Spleen (tissue), 11 donors: ENCODE measurements around the gene DACT3. TPM values are rescaled to one million over a fixed set of nuclear protein-coding genes. Genes with fewer than 3 reads are reported as not detected.

Experiments used
- DNase-seq: peaks from one replicate; pipeline ENCODE4 v3.0.0-alpha.2; 2020
- H3K27ac ChIP-seq, 8 donors: fragments of 200-600 bp; sonication (generic) in 7 of 8; 1 replicate in 4 of 8; 2 replicates in 4 of 8; pipeline versions ENCODE4 v1.5.0 to v1.8.0; 2016 to 2021; ENCODE audit warnings: inconsistent platforms in 4 of 8, mild to moderate bottlenecking in 4 of 8, moderate library complexity in 1 of 8
- H3K27me3 ChIP-seq, 7 donors: fragments of 200-600 bp; sonication (generic) in 6 of 7; replicated peaks in 1 of 7; 1 replicate in 4 of 7; 2 replicates in 3 of 7; pipeline versions ENCODE4 v1.5.0 to v1.8.0; 2016 to 2021; ENCODE audit warnings: inconsistent platforms in 3 of 7, mild to moderate bottlenecking in 1 of 7
- H3K36me3 ChIP-seq, 6 donors: fragments of 200-600 bp; sonication (generic) in 5 of 6; 1 replicate in 4 of 6; 2 replicates in 2 of 6; pipeline versions ENCODE4 v1.5.0 to v1.8.0; 2016 to 2021; ENCODE audit warnings: inconsistent platforms in 2 of 6
- H3K4me1 ChIP-seq, 6 donors: fragments of 200-600 bp; sonication (generic) in 5 of 6; 1 replicate in 3 of 6; 2 replicates in 3 of 6; pipeline versions ENCODE4 v1.5.0 to v1.8.0; 2016 to 2021; ENCODE audit warnings: inconsistent platforms in 3 of 6
- H3K4me3 ChIP-seq, 8 donors: fragments of 200-600 bp; sonication (generic) in 7 of 8; 1 replicate in 4 of 8; 2 replicates in 4 of 8; pipeline versions ENCODE4 v1.5.0 to v1.8.0; 2016 to 2021; ENCODE audit warnings: inconsistent platforms in 4 of 8, mild to moderate bottlenecking in 4 of 8, moderate library complexity in 2 of 8
- H3K9me3 ChIP-seq, 8 donors: fragments of 200-600 bp; sonication (generic) in 7 of 8; 1 replicate in 4 of 8; 2 replicates in 4 of 8; pipeline versions ENCODE4 v1.5.0 to v1.8.0; 2016 to 2021; ENCODE audit warnings: inconsistent platforms in 4 of 8
- POLR2A ChIP-seq, 3 donors: fragments of 450-650 bp; IDR thresholded peaks; one replicate each; pipeline ENCODE4 v1.5.1; 2017; ENCODE audit warnings: antibody characterized with exemption in 3 of 3, mild to moderate bottlenecking in 1 of 3
- POLR2AphosphoS5 ChIP-seq, 3 donors: sonication (generic); formaldehyde crosslinking; IDR thresholded peaks; one replicate each; pipeline ENCODE4 v1.5.1; 2017; ENCODE audit warnings: antibody characterized with exemption in 3 of 3
- WGBS, 5 donors: extraction: QIAGEN DNeasy Blood & Tissue Kit in 3 of 5; methylation state at CpG; one replicate each; pipeline versions ENCODE4 v1.1.5 to v1.1.7; 2013 to 2018; 5-methylcytosine and 5-hydroxymethylcytosine counted together
- intact Hi-C: fragments of 100-400 bp; cut with DNase I; formaldehyde crosslinking; loops from one replicate; pipeline ENCODE4 v1.15.0; 2023; ENCODE audit warnings: low total_unique reads
- polyA plus RNA-seq, 3 donors: library from polyadenylated mRNA; stranded (reverse); fragments of 200-250 nt; gene quantifications; one replicate each; pipeline ENCODE4 v1.2.1, GENCODE V29; 2013
- total RNA-seq, 7 donors: library from RNA; depleted of rRNA in 3 of 7; stranded (reverse); fragments of >200 nt in 3 of 7; fragmentation: NEBNext Ultra II Directional in 4 of 7; extraction: Animal tissue kit (Norgen Biotek cat#: 25700) in 4 of 7; gene quantifications; one replicate each; pipeline versions ENCODE4 v1.1.0 to v1.2.1, GENCODE V29; 2016 to 2021
- TF ChIP-seq, protein P1 (sequence below), 11 experiments: fragments of 200-600 bp in 7 of 11; fragments of 450-650 bp in 4 of 11; sonication (generic) in 4 of 11; IDR thresholded peaks in 8 of 11; conservative IDR thresholded peaks in 3 of 11; 1 replicate in 7 of 11; 2 replicates in 4 of 11; pipeline versions ENCODE4 v1.4.0 to v1.8.0; 2016 to 2021; ENCODE audit warnings: antibody characterized with exemption in 11 of 11, inconsistent platforms in 4 of 11, mild to moderate bottlenecking in 1 of 11
- donor health status: healthy with polysubstance abuse.
- donor health status: DM: no; HTN: no; CAD: no; lungs with moderate emphysema.
- donor health status: DM: no; HTN: no; CAD: no.
- donor health status: Bipolar disorder and iron deficiency.
- donor health status: healthy.
- donor health status: DM: no; HTN: no; CAD: no.
- donor health status: DM: yes; HTN: yes; CAD: no.

The DACT3 gene
- total and polyA plus RNA-seq, 10 donors, result 1.6 to 10.4 (median 5.5) TPM

DNA sequence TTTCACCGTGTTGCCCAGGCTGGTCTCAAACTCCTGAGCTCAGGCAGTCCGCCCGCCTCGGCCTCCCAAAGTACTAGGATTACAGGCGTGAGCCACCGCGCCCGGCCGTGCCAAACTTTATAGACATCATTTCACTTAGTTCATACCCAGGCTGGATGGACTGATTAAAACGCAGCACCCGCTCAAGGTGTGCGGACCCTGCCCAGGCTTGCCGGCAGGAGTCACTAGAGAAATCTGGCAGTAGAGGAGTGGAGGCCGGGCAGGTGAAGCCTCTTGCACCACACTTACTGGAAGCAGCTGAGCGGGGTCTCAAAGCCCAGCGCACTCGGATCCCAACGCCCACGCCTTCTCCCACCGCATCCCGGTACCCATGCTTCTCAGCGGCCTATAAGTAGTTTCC lies 47.5 kb downstream of the DACT3 start:
- Histone ChIP-seq H3K4me3 (no peak overlapping the region), H3K27ac (no peak overlapping the region), H3K36me3 (peaks cover 0 to 25% (median 17%) of the 10 kb centered on the region in 6 donors), H3K9me3 (no peaks in the 10 kb centered on the region), H3K4me1 (peaks cover 30 to 95% (median 52%) of the 10 kb centered on the region in 6 donors), H3K27me3 (no peaks in the 10 kb centered on the region)
- intact Hi-C loops, result loop anchor here (5.0 kb wide), 1 partner anchor 49 kb away; the partner anchor contains the start of gene DACT3
- no peak for TF ChIP-seq POLR2AphosphoS5 (IDR thresholded peaks at IDR 0.05)
- TF ChIP-seq POLR2A (IDR thresholded peaks at IDR 0.05), result no peak
- TF ChIP-seq, protein P1, sequence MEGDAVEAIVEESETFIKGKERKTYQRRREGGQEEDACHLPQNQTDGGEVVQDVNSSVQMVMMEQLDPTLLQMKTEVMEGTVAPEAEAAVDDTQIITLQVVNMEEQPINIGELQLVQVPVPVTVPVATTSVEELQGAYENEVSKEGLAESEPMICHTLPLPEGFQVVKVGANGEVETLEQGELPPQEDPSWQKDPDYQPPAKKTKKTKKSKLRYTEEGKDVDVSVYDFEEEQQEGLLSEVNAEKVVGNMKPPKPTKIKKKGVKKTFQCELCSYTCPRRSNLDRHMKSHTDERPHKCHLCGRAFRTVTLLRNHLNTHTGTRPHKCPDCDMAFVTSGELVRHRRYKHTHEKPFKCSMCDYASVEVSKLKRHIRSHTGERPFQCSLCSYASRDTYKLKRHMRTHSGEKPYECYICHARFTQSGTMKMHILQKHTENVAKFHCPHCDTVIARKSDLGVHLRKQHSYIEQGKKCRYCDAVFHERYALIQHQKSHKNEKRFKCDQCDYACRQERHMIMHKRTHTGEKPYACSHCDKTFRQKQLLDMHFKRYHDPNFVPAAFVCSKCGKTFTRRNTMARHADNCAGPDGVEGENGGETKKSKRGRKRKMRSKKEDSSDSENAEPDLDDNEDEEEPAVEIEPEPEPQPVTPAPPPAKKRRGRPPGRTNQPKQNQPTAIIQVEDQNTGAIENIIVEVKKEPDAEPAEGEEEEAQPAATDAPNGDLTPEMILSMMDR (IDR thresholded peaks at IDR 0.05 in 8 of 11, conservative IDR thresholded peaks at IDR 0.05 in 3 of 11), result no peak
- WGBS, 5 donors, result 91 to 94% (median 92%) methylated on average over 21 to 22 of the region's 22 CpGs
- DNase-seq, result peak; percentile 59

DNA sequence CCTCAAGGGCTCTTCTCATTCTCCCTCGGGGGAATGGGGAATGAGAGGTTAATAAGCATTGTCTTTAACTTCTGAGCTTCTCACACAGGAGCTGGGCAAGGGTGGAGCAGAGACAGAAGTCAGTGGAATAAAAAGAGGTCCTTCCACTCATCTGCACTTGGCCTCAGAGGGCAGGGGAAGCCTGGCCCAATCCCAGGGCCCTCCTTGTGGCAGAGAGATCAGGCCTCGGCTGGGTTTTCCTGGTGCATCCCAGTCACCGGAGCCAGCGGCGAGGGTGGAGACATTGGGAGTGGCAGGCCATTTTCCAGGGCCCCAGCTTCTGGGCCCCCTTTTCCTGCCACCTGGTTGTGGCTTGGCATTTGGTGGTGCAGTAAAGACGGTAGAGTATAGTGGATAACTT lies 49.2 kb downstream of the DACT3 start:
- H3K27ac ChIP-seq, result peak overlapping the region in 7 of 8 donors; percentile 26 to 70 (median 57)
- no peak overlapping the region for H3K4me3 ChIP-seq
- intact Hi-C loops, result loop anchor here (5.0 kb wide), 1 partner anchor 51 kb away; the partner anchor contains the start of gene DACT3
- H3K36me3 ChIP-seq, result peaks cover 4 to 42% (median 34%) of the 10 kb centered on the region in 6 donors
- no peaks in the 10 kb centered on the region for H3K27me3 ChIP-seq
- H3K9me3 ChIP-seq, result no peaks in the 10 kb centered on the region
- H3K4me1 ChIP-seq, result peaks cover 22 to 78% (median 37%) of the 10 kb centered on the region in 6 donors
- WGBS, 5 donors, result 34 to 59% (median 53%) methylated on average over 6 of the region's 6 CpGs
- peak; percentile 72 for DNase-seq
- TF ChIP-seq POLR2AphosphoS5 (IDR thresholded peaks at IDR 0.05) (no peak), POLR2A (IDR thresholded peaks at IDR 0.05) (no peak)
- TF ChIP-seq, protein P1 (IDR thresholded peaks at IDR 0.05 in 8 of 11, conservative IDR thresholded peaks at IDR 0.05 in 3 of 11), result no peak

DNA sequence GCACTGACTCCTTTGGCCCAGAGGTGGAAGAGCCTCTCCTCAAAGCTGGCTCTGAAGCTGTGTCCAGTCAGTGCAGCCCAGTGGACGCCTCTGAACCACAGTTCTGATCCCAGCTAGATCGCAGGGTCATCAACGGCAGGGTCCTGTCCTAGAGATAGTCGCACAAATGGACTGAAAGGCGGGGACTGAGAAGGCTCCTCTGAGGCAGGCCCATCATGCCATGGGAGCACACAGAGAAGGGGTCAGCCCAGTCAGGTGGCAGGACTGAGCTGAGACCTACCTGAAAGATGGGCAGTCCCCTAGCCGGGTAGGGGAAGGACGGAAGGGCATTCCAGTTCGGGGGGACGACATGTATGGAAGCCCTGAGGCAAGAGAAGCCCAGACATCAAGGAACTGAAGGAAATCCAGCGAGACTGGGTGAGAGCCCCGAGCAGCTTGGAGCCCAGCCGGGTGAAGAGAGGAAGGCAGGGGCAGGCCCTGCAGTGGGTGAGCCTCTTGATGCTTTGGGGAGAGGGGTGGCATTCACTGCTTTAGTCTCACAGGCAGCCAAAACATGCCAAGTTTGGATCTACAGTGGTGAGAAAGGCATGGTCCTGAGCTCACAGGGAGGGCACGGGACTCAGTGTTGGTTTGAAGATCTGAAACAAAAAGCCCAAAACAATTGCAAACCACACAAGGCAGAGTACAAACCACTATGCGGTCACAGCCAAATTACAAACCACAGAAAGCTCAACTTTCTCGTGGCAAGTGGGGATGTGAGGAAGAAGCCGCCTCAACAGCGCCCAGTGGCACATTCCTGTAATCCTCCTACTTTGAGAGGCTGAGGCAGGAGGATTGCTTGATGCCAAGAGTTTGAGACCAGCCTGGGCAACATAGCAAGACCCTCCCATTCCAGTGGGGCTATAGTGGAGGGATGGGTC lies 49.9 kb downstream of the DACT3 start:
- DNase-seq, result peak; percentile 69
- H3K27ac ChIP-seq, result peak overlapping the region in 6 of 8 donors; percentile 8 to 70 (median 51)
- H3K4me1 ChIP-seq, result peaks cover 20 to 78% (median 33%) of the 10 kb centered on the region in 6 donors

More for the DNA sequence above, 49.9 kb downstream of the DACT3 start:
- TF ChIP-seq POLR2AphosphoS5 (IDR thresholded peaks at IDR 0.05), result peak in 2 of 3 donors; percentile 37 to 39
- no peak for TF ChIP-seq POLR2A (IDR thresholded peaks at IDR 0.05)
- TF ChIP-seq, protein P1 (IDR thresholded peaks at IDR 0.05 in 8 of 11, conservative IDR thresholded peaks at IDR 0.05 in 3 of 11), result no peak
- Histone ChIP-seq H3K27me3 (no peaks in the 10 kb centered on the region), H3K9me3 (no peaks in the 10 kb centered on the region), H3K36me3 (peaks cover 4 to 49% (median 41%) of the 10 kb centered on the region in 6 donors), H3K4me3 (no peak overlapping the region)
- intact Hi-C loops, result loop anchor here (5.0 kb wide), 1 partner anchor 51 kb away; the partner anchor contains the start of gene DACT3
- WGBS, 5 donors, result 52 to 68% (median 56%) methylated on average over 17 of the region's 17 CpGs
